ENCODE results near the gene OSBPL1A.

OSBPL1A gene

GRCh38 chr18:24276994-24277393 is 120.6 kb downstream of the OSBPL1A start:
- H3K9me3 Mint-ChIP-seq: no peaks in the 10 kb centered on the region
- H3K4me1 Mint-ChIP-seq (ENCODE audit: low read depth): peaks cover 3% of the 10 kb centered on the region
- no peaks in the 10 kb centered on the region for H3K36me3 Mint-ChIP-seq (ENCODE audit: low read depth)

GRCh38 chr18:24274837-24275236 is 122.8 kb downstream of the OSBPL1A start:
- no peak for DNase-seq
- Mint-ChIP-seq H3K9me3 (no peaks in the 10 kb centered on the region), H3K36me3 (ENCODE audit: low read depth) (no peaks in the 10 kb centered on the region), H3K4me3 (no peak overlapping the region), H3K27me3 (peaks cover 41% of the 10 kb centered on the region), H3K27ac (no peak overlapping the region), H3K4me1 (ENCODE audit: low read depth) (peaks cover 8% of the 10 kb centered on the region)

More at GRCh38 chr18:24276994-24277393, 120.6 kb downstream of the OSBPL1A start:
- Mint-ChIP-seq H3K27ac (no peak overlapping the region), H3K27me3 (peaks cover 23% of the 10 kb centered on the region), H3K4me3 (no peak overlapping the region)
- DNase-seq: no peak

- Mint-ChIP-seq H3K36me3 (ENCODE audit: low read depth) (no peaks in the 10 kb centered on the region), H3K4me1 (ENCODE audit: low read depth) (peaks cover 8% of the 10 kb centered on the region), H3K27me3 (peaks cover 41% of the 10 kb centered on the region), H3K4me3 (no peak overlapping the region), H3K27ac (no peak overlapping the region), H3K9me3 (no peaks in the 10 kb centered on the region)
- no peak for DNase-seq
These were observed 124.0 kb downstream of the OSBPL1A start for GRCh38 chr18:24273596-24273995.

GRCh38 chr18:24272229-24272525 is 125.4 kb downstream of the OSBPL1A start:
- Mint-ChIP-seq H3K9me3 (no peaks in the 10 kb centered on the region), H3K27ac (no peak overlapping the region), H3K36me3 (ENCODE audit: low read depth) (no peaks in the 10 kb centered on the region), H3K4me3 (peak overlapping the region; percentile 61), H3K27me3 (peaks cover 43% of the 10 kb centered on the region), H3K4me1 (ENCODE audit: low read depth) (peaks cover 8% of the 10 kb centered on the region)
- no peak for DNase-seq

- DNase-seq: peak; percentile 41
- no peaks in the 10 kb centered on the region for H3K9me3 Mint-ChIP-seq
- H3K36me3 Mint-ChIP-seq (ENCODE audit: low read depth): no peaks in the 10 kb centered on the region
- H3K4me3 Mint-ChIP-seq: peak overlapping the region; percentile 61
- H3K27ac Mint-ChIP-seq: no peak overlapping the region
- peaks cover 8% of the 10 kb centered on the region for H3K4me1 Mint-ChIP-seq (ENCODE audit: low read depth)
- H3K27me3 Mint-ChIP-seq: peaks cover 43% of the 10 kb centered on the region
These were observed 126.0 kb downstream of the OSBPL1A start for GRCh38 chr18:24271381-24272228.

GRCh38 chr18:24270937-24271380 is 126.7 kb downstream of the OSBPL1A start:
- Mint-ChIP-seq H3K9me3 (peaks cover 3% of the 10 kb centered on the region), H3K4me1 (ENCODE audit: low read depth) (peaks cover 8% of the 10 kb centered on the region), H3K27ac (no peak overlapping the region), H3K27me3 (peaks cover 43% of the 10 kb centered on the region), H3K4me3 (no peak overlapping the region), H3K36me3 (ENCODE audit: low read depth) (no peaks in the 10 kb centered on the region)
- DNase-seq: no peak

GRCh38 chr18:24270358-24270936 is 127.2 kb downstream of the OSBPL1A start:
- DNase-seq: no peak
- Mint-ChIP-seq H3K4me1 (ENCODE audit: low read depth) (peaks cover 8% of the 10 kb centered on the region), H3K9me3 (peaks cover 3% of the 10 kb centered on the region), H3K27ac (no peak overlapping the region), H3K36me3 (ENCODE audit: low read depth) (no peaks in the 10 kb centered on the region), H3K4me3 (no peak overlapping the region), H3K27me3 (peaks cover 43% of the 10 kb centered on the region)

GRCh38 chr18:24268784-24269550 is 128.7 kb downstream of the OSBPL1A start:
- peaks cover 3% of the 10 kb centered on the region for H3K9me3 Mint-ChIP-seq
- no peak overlapping the region for H3K4me3 Mint-ChIP-seq
- DNase-seq: no peak
- peaks cover 8% of the 10 kb centered on the region for H3K4me1 Mint-ChIP-seq (ENCODE audit: low read depth)
- H3K36me3 Mint-ChIP-seq (ENCODE audit: low read depth): no peaks in the 10 kb centered on the region
- H3K27me3 Mint-ChIP-seq: peaks cover 36% of the 10 kb centered on the region
- no peak overlapping the region for H3K27ac Mint-ChIP-seq

GRCh38 chr18:24267878-24268277 is 129.7 kb downstream of the OSBPL1A start:
- H3K27me3 Mint-ChIP-seq: peaks cover 26% of the 10 kb centered on the region
- no peaks in the 10 kb centered on the region for H3K36me3 Mint-ChIP-seq (ENCODE audit: low read depth)

GRCh38 chr18:24266131-24266530 is 131.5 kb downstream of the OSBPL1A start:
- no peak for DNase-seq
- peaks cover under 1% of the 10 kb centered on the region for H3K4me1 Mint-ChIP-seq (ENCODE audit: low read depth)
- H3K36me3 Mint-ChIP-seq (ENCODE audit: low read depth): no peaks in the 10 kb centered on the region
- no peak overlapping the region for H3K4me3 Mint-ChIP-seq
- H3K9me3 Mint-ChIP-seq: peaks cover 3% of the 10 kb centered on the region
- H3K27ac Mint-ChIP-seq: no peak overlapping the region
- peaks cover 14% of the 10 kb centered on the region for H3K27me3 Mint-ChIP-seq

More at GRCh38 chr18:24267878-24268277, 129.7 kb downstream of the OSBPL1A start:
- Mint-ChIP-seq H3K27ac (no peak overlapping the region), H3K4me3 (no peak overlapping the region), H3K4me1 (ENCODE audit: low read depth) (peaks cover 8% of the 10 kb centered on the region), H3K9me3 (peaks cover 3% of the 10 kb centered on the region)
- DNase-seq: no peak

GRCh38 chr18:24265502-24266064 is 132.0 kb downstream of the OSBPL1A start:
- Mint-ChIP-seq H3K27ac (no peak overlapping the region), H3K36me3 (ENCODE audit: low read depth) (no peaks in the 10 kb centered on the region), H3K9me3 (peaks cover 3% of the 10 kb centered on the region), H3K4me3 (no peak overlapping the region), H3K27me3 (peaks cover 8% of the 10 kb centered on the region), H3K4me1 (ENCODE audit: low read depth) (no peaks in the 10 kb centered on the region)
- no peak for DNase-seq

GRCh38 chr18:24263050-24263449 is 134.6 kb downstream of the OSBPL1A start:
- Mint-ChIP-seq H3K9me3 (peaks cover 3% of the 10 kb centered on the region), H3K4me3 (no peak overlapping the region), H3K4me1 (ENCODE audit: low read depth) (no peaks in the 10 kb centered on the region), H3K36me3 (ENCODE audit: low read depth) (no peaks in the 10 kb centered on the region), H3K27me3 (no peaks in the 10 kb centered on the region), H3K27ac (no peak overlapping the region)
- no peak for DNase-seq

- Mint-ChIP-seq H3K4me3 (no peak overlapping the region), H3K27me3 (peaks cover 4% of the 10 kb centered on the region), H3K27ac (no peak overlapping the region), H3K36me3 (ENCODE audit: low read depth) (no peaks in the 10 kb centered on the region), H3K4me1 (ENCODE audit: low read depth) (no peaks in the 10 kb centered on the region), H3K9me3 (peaks cover 3% of the 10 kb centered on the region)
- no peak for DNase-seq
These were observed 135.5 kb downstream of the OSBPL1A start for GRCh38 chr18:24262087-24262486.

- Mint-ChIP-seq H3K4me3 (no peak overlapping the region), H3K4me1 (ENCODE audit: low read depth) (no peaks in the 10 kb centered on the region), H3K27me3 (peaks cover 6% of the 10 kb centered on the region), H3K27ac (no peak overlapping the region), H3K36me3 (ENCODE audit: low read depth) (no peaks in the 10 kb centered on the region), H3K9me3 (no peaks in the 10 kb centered on the region)
- DNase-seq: no peak
These were observed 137.6 kb downstream of the OSBPL1A start for GRCh38 chr18:24259869-24260641.

Measured in activated T-cell treated with anti-CD3 and anti-CD28 coated beads, Interleukin-2, amount 50 U/mL, for 24 hours (primary cell).